Activated CD4-positive, alpha-beta T cell treated with anti-CD3 and anti-CD28 coated beads for 36 hours (primary cell): ENCODE data around the gene TENM4. TPM values are rescaled to one million over a fixed set of nuclear protein-coding genes. Genes with fewer than 3 reads are reported as not detected.
"Not testable (repeated sequence)": the region's sequence is repeated elsewhere in the genome, so short reads cannot be mapped to it uniquely, and the experiment has no call there.

Experiments
- ATAC-seq: fragments of 200-7000 bp; cut with Tn5 transposase; one replicate; pipeline ENCODE4 v1.10.0; 2021; ENCODE audit warnings: mild to moderate bottlenecking, moderate library complexity
- CTCF ChIA-PET: fragments of 350-600 bp; sonication (Branson Sonifier 250); formaldehyde crosslinking; loops from one replicate; lab custom pipeline; 2021; ENCODE audit warnings: antibody characterized with exemption; lab: Charles Lee
- POLR2A ChIA-PET: fragments of 350-600 bp; sonication (Branson Sonifier 250); formaldehyde crosslinking; loops from one replicate; lab custom pipeline; 2021; ENCODE audit warnings: antibody characterized with exemption, inconsistent platforms; lab: Charles Lee
- DNase-seq: peaks from one replicate; pipeline ENCODE4 v3.0.0-alpha.2; 2020
- H3K27ac Mint-ChIP-seq: one replicate; pipeline ENCODE4 v1.8.0; 2021; ENCODE audit warnings: mixed read lengths
- H3K27me3 Mint-ChIP-seq: one replicate; pipeline ENCODE4 v1.8.0; 2021; ENCODE audit warnings: mixed read lengths
- H3K36me3 Mint-ChIP-seq: one replicate; pipeline ENCODE4 v1.8.0; 2021; ENCODE audit warnings: low read depth, mixed read lengths
- H3K4me1 Mint-ChIP-seq: one replicate; pipeline ENCODE4 v1.8.0; 2021; ENCODE audit warnings: mixed read lengths
- H3K4me3 Mint-ChIP-seq: one replicate; pipeline ENCODE4 v1.8.0; 2021; ENCODE audit warnings: mild to moderate bottlenecking, moderate library complexity, mixed read lengths
- H3K9me3 Mint-ChIP-seq: one replicate; pipeline ENCODE4 v1.8.0; 2021; ENCODE audit warnings: low read depth, mixed read lengths
- intact Hi-C, 2 experiments: fragments of 100-400 bp; cut with DNase I in 1 of 2; cut with micrococcal nuclease in 1 of 2; formaldehyde crosslinking; loops; one replicate each; pipeline versions ENCODE4 v1.14.2 to v1.15.1; 2022 to 2024; cut with DNase I, micrococcal nuclease
- total RNA-seq, 2 experiments: library from RNA; stranded (reverse); gene quantifications; one replicate each; pipeline ENCODE4 v1.2.3, GENCODE V29; 2021

Gene TENM4
- total RNA-seq, 2 experiments from 2014 or later: not detected

- Mint-ChIP-seq H3K27ac (no peak overlapping the region), H3K4me3 (no peak overlapping the region), H3K9me3 (no peaks in the 10 kb centered on the region), H3K4me1 (no peaks in the 10 kb centered on the region), H3K36me3 (no peaks in the 10 kb centered on the region), H3K27me3 (no peaks in the 10 kb centered on the region)
- DNase-seq (no peak), ATAC-seq (no peak)
- ChIA-PET POLR2A (no interaction called here), CTCF (no interaction called here)
- intact Hi-C loops: no loop called here
Observed at GRCh38 chr11:79237703-79238102, 203.1 kb downstream of the TENM4 start.

- POLR2A ChIA-PET: no interaction called here
Observed at GRCh38 chr11:79237091-79237490, 203.7 kb downstream of the TENM4 start.

GRCh38 chr11:79236541-79236971 lies 204.3 kb downstream of the TENM4 start:
- H3K27me3 Mint-ChIP-seq: no peaks in the 10 kb centered on the region

More at GRCh38 chr11:79237091-79237490, 203.7 kb downstream of the TENM4 start:
- no peak overlapping the region for H3K27ac Mint-ChIP-seq
- H3K9me3 Mint-ChIP-seq: no peaks in the 10 kb centered on the region
- CTCF ChIA-PET: no interaction called here
- H3K27me3 Mint-ChIP-seq: no peaks in the 10 kb centered on the region
- no peak overlapping the region for H3K4me3 Mint-ChIP-seq
- intact Hi-C loops: no loop called here
- ATAC-seq (no peak), DNase-seq (no peak)
- no peaks in the 10 kb centered on the region for H3K4me1 Mint-ChIP-seq
- no peaks in the 10 kb centered on the region for H3K36me3 Mint-ChIP-seq

GRCh38 chr11:79235696-79236095 lies 205.1 kb downstream of the TENM4 start:
- Mint-ChIP-seq H3K9me3 (no peaks in the 10 kb centered on the region), H3K27me3 (no peaks in the 10 kb centered on the region), H3K36me3 (no peaks in the 10 kb centered on the region), H3K4me1 (no peaks in the 10 kb centered on the region), H3K27ac (no peak overlapping the region), H3K4me3 (no peak overlapping the region)
- intact Hi-C loops: no loop called here
- ChIA-PET POLR2A (no interaction called here), CTCF (no interaction called here)
- no peak for ATAC-seq
- no peak for DNase-seq

More at GRCh38 chr11:79236541-79236971, 204.3 kb downstream of the TENM4 start:
- no peak overlapping the region for H3K27ac Mint-ChIP-seq
- H3K4me3 Mint-ChIP-seq: no peak overlapping the region
- intact Hi-C loops: no loop called here
- POLR2A ChIA-PET: no interaction called here
- no peak for ATAC-seq
- H3K9me3 Mint-ChIP-seq: no peaks in the 10 kb centered on the region
- no peaks in the 10 kb centered on the region for H3K4me1 Mint-ChIP-seq
- no peak for DNase-seq
- H3K36me3 Mint-ChIP-seq: no peaks in the 10 kb centered on the region
- CTCF ChIA-PET: no interaction called here

- Mint-ChIP-seq H3K4me1 (no peaks in the 10 kb centered on the region), H3K27me3 (no peaks in the 10 kb centered on the region), H3K36me3 (no peaks in the 10 kb centered on the region), H3K4me3 (no peak overlapping the region), H3K27ac (no peak overlapping the region), H3K9me3 (no peaks in the 10 kb centered on the region)
- ChIA-PET POLR2A (no interaction called here), CTCF (no interaction called here)
- intact Hi-C loops: no loop called here
- DNase-seq: no peak
- ATAC-seq: no peak
Observed at GRCh38 chr11:79232346-79232745, 208.5 kb downstream of the TENM4 start.

GRCh38 chr11:79229047-79229446 lies 211.8 kb downstream of the TENM4 start:
- Mint-ChIP-seq H3K9me3 (no peaks in the 10 kb centered on the region), H3K4me1 (no peaks in the 10 kb centered on the region), H3K4me3 (no peak overlapping the region), H3K27me3 (peaks cover 2% of the 10 kb centered on the region), H3K27ac (no peak overlapping the region), H3K36me3 (no peaks in the 10 kb centered on the region)
- CTCF ChIA-PET: no interaction called here
- POLR2A ChIA-PET: no interaction called here
- intact Hi-C loops: no loop called here
- DNase-seq (no peak), ATAC-seq (no peak)

- peaks cover 7% of the 10 kb centered on the region for H3K27me3 Mint-ChIP-seq
- DNase-seq (no peak), ATAC-seq (no peak)
- H3K4me3 Mint-ChIP-seq: no peak overlapping the region
- no peaks in the 10 kb centered on the region for H3K36me3 Mint-ChIP-seq
- intact Hi-C loops: no loop called here
- CTCF ChIA-PET: interaction anchor here (0.6 kb wide), 1 partner anchor 22 kb away, joined by 3 read pairs; no protein-coding TSS in a partner anchor
- H3K9me3 Mint-ChIP-seq: no peaks in the 10 kb centered on the region
- no peaks in the 10 kb centered on the region for H3K4me1 Mint-ChIP-seq
- POLR2A ChIA-PET: no interaction called here
- no peak overlapping the region for H3K27ac Mint-ChIP-seq
Observed at GRCh38 chr11:79227767-79228755, 212.8 kb downstream of the TENM4 start.

GRCh38 chr11:79227308-79227707 lies 213.5 kb downstream of the TENM4 start:
- intact Hi-C loops: no loop called here
- Mint-ChIP-seq H3K4me1 (no peaks in the 10 kb centered on the region), H3K27ac (no peak overlapping the region), H3K27me3 (peaks cover 7% of the 10 kb centered on the region), H3K4me3 (no peak overlapping the region), H3K9me3 (no peaks in the 10 kb centered on the region), H3K36me3 (no peaks in the 10 kb centered on the region)
- DNase-seq (no peak), ATAC-seq (no peak)
- ChIA-PET POLR2A (no interaction called here), CTCF (interaction anchor here (0.6 kb wide), 1 partner anchor 23 kb away, joined by 3 read pairs; no protein-coding TSS in a partner anchor)

GRCh38 chr11:79226126-79226525 lies 214.7 kb downstream of the TENM4 start:
- no peaks in the 10 kb centered on the region for H3K36me3 Mint-ChIP-seq
- no peak overlapping the region for H3K27ac Mint-ChIP-seq
- DNase-seq: no peak
- intact Hi-C loops: no loop called here
- no peak overlapping the region for H3K4me3 Mint-ChIP-seq
- peaks cover 7% of the 10 kb centered on the region for H3K27me3 Mint-ChIP-seq
- CTCF ChIA-PET: no interaction called here
- POLR2A ChIA-PET: no interaction called here
- H3K9me3 Mint-ChIP-seq: no peaks in the 10 kb centered on the region
- no peaks in the 10 kb centered on the region for H3K4me1 Mint-ChIP-seq
- ATAC-seq: no peak

GRCh38 chr11:79222163-79222562 lies 218.7 kb downstream of the TENM4 start:
- H3K4me1 Mint-ChIP-seq, H3K9me3 Mint-ChIP-seq, DNase-seq, intact Hi-C loops, H3K36me3 Mint-ChIP-seq, CTCF ChIA-PET, H3K4me3 Mint-ChIP-seq, POLR2A ChIA-PET, H3K27ac Mint-ChIP-seq, ATAC-seq: not testable (repeated sequence)
- peaks cover 11% of the 10 kb centered on the region for H3K27me3 Mint-ChIP-seq

- CTCF ChIA-PET: no interaction called here
- Mint-ChIP-seq H3K4me1 (no peaks in the 10 kb centered on the region), H3K4me3 (no peak overlapping the region), H3K27me3 (peaks cover 9% of the 10 kb centered on the region), H3K9me3 (no peaks in the 10 kb centered on the region), H3K36me3 (no peaks in the 10 kb centered on the region), H3K27ac (no peak overlapping the region)
- POLR2A ChIA-PET: no interaction called here
- intact Hi-C loops: no loop called here
- no peak for DNase-seq
- no peak for ATAC-seq
Observed at GRCh38 chr11:79221444-79222130, 219.2 kb downstream of the TENM4 start.
